Esophagus muscularis mucosa (tissue), 4 donors: ENCODE data around the gene EPB42.
"Not testable (repeated sequence)": the region's sequence is repeated elsewhere in the genome, so short reads cannot be mapped to it uniquely, and the experiment has no call there.

Experiments used
- CTCF ChIP-seq, 3 experiments: fragments of 200-600 bp in 2 of 3; fragments of 450-650 bp in 1 of 3; sonication (generic) in 2 of 3; IDR thresholded peaks; one replicate each; pipeline ENCODE4 v1.5.1; 2017 to 2019; ENCODE audit warnings: antibody characterized with exemption in 3 of 3, mild to moderate bottlenecking in 2 of 3, moderate library complexity in 1 of 3
- EP300 ChIP-seq: sonication (generic); formaldehyde crosslinking; IDR thresholded peaks from one replicate; pipeline ENCODE4 v1.6.1; 2017; ENCODE audit warnings: antibody characterized with exemption
- POLR2AphosphoS5 ChIP-seq, 2 donors: sonication (generic); formaldehyde crosslinking; IDR thresholded peaks; one replicate each; pipeline ENCODE4 v1.6.1; 2017; ENCODE audit warnings: antibody characterized with exemption in 2 of 2

- TF ChIP-seq CTCF (IDR thresholded peaks at IDR 0.05); EP300; POLR2AphosphoS5 (IDR thresholded peaks at IDR 0.05): not testable (repeated sequence)
Measured at GRCh38 chr15:43198556-43198955, 22.3 kb downstream of the EPB42 start.
